ENCODE measurements around the gene UMAD1. TPM values are rescaled to one million over a fixed set of nuclear protein-coding genes. Genes with fewer than 3 reads are reported as not detected.
"Not testable (repeated sequence)": the region's sequence is repeated elsewhere in the genome, so short reads cannot be mapped to it uniquely, and the experiment has no call there.

UMAD1 gene
- total RNA-seq, 1 experiment from 2014 or later: 15.6 TPM

GRCh38 chr7:7793249-7793648 lies 152.7 kb downstream of the UMAD1 start:
- DNase-seq: no peak

GRCh38 chr7:7793921-7794320 lies 153.4 kb downstream of the UMAD1 start:
- Histone ChIP-seq H3K4me3 (no peak overlapping the region), H3K36me3 (no peaks in the 10 kb centered on the region), H3K27me3 (no peaks in the 10 kb centered on the region), H3K9me3 (replicated peaks) (no peaks in the 10 kb centered on the region), H3K27ac (no peak overlapping the region), H3K4me1 (no peaks in the 10 kb centered on the region)
- DNase-seq: no peak

More at GRCh38 chr7:7793249-7793648, 152.7 kb downstream of the UMAD1 start:
- Histone ChIP-seq H3K27ac (no peak overlapping the region), H3K36me3 (no peaks in the 10 kb centered on the region), H3K4me1 (no peaks in the 10 kb centered on the region), H3K4me3 (no peak overlapping the region), H3K27me3 (no peaks in the 10 kb centered on the region), H3K9me3 (replicated peaks) (no peaks in the 10 kb centered on the region)

GRCh38 chr7:7795203-7795602 lies 154.7 kb downstream of the UMAD1 start:
- no peaks in the 10 kb centered on the region for H3K4me1 ChIP-seq
- H3K27ac ChIP-seq: no peak overlapping the region
- no peaks in the 10 kb centered on the region for H3K9me3 ChIP-seq (replicated peaks)
- no peak for DNase-seq
- no peaks in the 10 kb centered on the region for H3K36me3 ChIP-seq
- no peaks in the 10 kb centered on the region for H3K27me3 ChIP-seq
- H3K4me3 ChIP-seq: no peak overlapping the region

GRCh38 chr7:7795630-7796121 lies 155.1 kb downstream of the UMAD1 start:
- Histone ChIP-seq H3K27ac (no peak overlapping the region), H3K9me3 (replicated peaks) (no peaks in the 10 kb centered on the region), H3K4me1 (no peaks in the 10 kb centered on the region), H3K27me3 (no peaks in the 10 kb centered on the region), H3K36me3 (no peaks in the 10 kb centered on the region), H3K4me3 (no peak overlapping the region)
- no peak for DNase-seq

- no peak overlapping the region for H3K27ac ChIP-seq
- no peaks in the 10 kb centered on the region for H3K4me1 ChIP-seq
- no peak for DNase-seq
- no peak overlapping the region for H3K4me3 ChIP-seq
- no peaks in the 10 kb centered on the region for H3K27me3 ChIP-seq
- H3K9me3 ChIP-seq (replicated peaks): no peaks in the 10 kb centered on the region
- H3K36me3 ChIP-seq: no peaks in the 10 kb centered on the region
Measured at GRCh38 chr7:7798510-7798909, 158.0 kb downstream of the UMAD1 start.

GRCh38 chr7:7799138-7799537 lies 158.6 kb downstream of the UMAD1 start:
- Histone ChIP-seq H3K4me1 (no peaks in the 10 kb centered on the region), H3K27me3 (no peaks in the 10 kb centered on the region), H3K36me3 (no peaks in the 10 kb centered on the region), H3K4me3 (no peak overlapping the region), H3K9me3 (replicated peaks) (no peaks in the 10 kb centered on the region), H3K27ac (no peak overlapping the region)
- no peak for DNase-seq

GRCh38 chr7:7802531-7802930 lies 162.0 kb downstream of the UMAD1 start:
- Histone ChIP-seq H3K36me3 (no peaks in the 10 kb centered on the region), H3K9me3 (replicated peaks) (no peaks in the 10 kb centered on the region), H3K4me1 (no peaks in the 10 kb centered on the region), H3K27me3 (no peaks in the 10 kb centered on the region), H3K4me3 (no peak overlapping the region), H3K27ac (no peak overlapping the region)
- no peak for DNase-seq

GRCh38 chr7:7803715-7804178 lies 163.2 kb downstream of the UMAD1 start:
- Histone ChIP-seq H3K36me3 (no peaks in the 10 kb centered on the region), H3K27me3 (no peaks in the 10 kb centered on the region), H3K27ac (no peak overlapping the region), H3K4me3 (no peak overlapping the region), H3K4me1 (no peaks in the 10 kb centered on the region), H3K9me3 (replicated peaks) (no peaks in the 10 kb centered on the region)
- no peak for DNase-seq

- H3K36me3 ChIP-seq; DNase-seq; H3K4me1 ChIP-seq; H3K9me3 ChIP-seq (replicated peaks); H3K27ac ChIP-seq; H3K4me3 ChIP-seq; H3K27me3 ChIP-seq: not testable (repeated sequence)
Measured at GRCh38 chr7:7804822-7805221, 164.3 kb downstream of the UMAD1 start.

GRCh38 chr7:7805511-7806153 lies 165.1 kb downstream of the UMAD1 start:
- no peak overlapping the region for H3K4me3 ChIP-seq
- no peaks in the 10 kb centered on the region for H3K9me3 ChIP-seq (replicated peaks)
- no peak overlapping the region for H3K27ac ChIP-seq
- H3K4me1 ChIP-seq: no peaks in the 10 kb centered on the region
- no peak for DNase-seq
- H3K27me3 ChIP-seq: no peaks in the 10 kb centered on the region
- H3K36me3 ChIP-seq: no peaks in the 10 kb centered on the region

GRCh38 chr7:7808156-7808555 lies 167.6 kb downstream of the UMAD1 start:
- DNase-seq: no peak
- Histone ChIP-seq H3K4me1 (no peaks in the 10 kb centered on the region), H3K36me3 (no peaks in the 10 kb centered on the region), H3K9me3 (replicated peaks) (no peaks in the 10 kb centered on the region), H3K27ac (no peak overlapping the region), H3K27me3 (no peaks in the 10 kb centered on the region), H3K4me3 (no peak overlapping the region)

GRCh38 chr7:7808626-7809025 lies 168.1 kb downstream of the UMAD1 start:
- Histone ChIP-seq H3K27me3 (no peaks in the 10 kb centered on the region), H3K36me3 (no peaks in the 10 kb centered on the region), H3K27ac (no peak overlapping the region), H3K4me1 (no peaks in the 10 kb centered on the region), H3K4me3 (no peak overlapping the region), H3K9me3 (replicated peaks) (no peaks in the 10 kb centered on the region)
- no peak for DNase-seq

GRCh38 chr7:7810380-7810779 lies 169.8 kb downstream of the UMAD1 start:
- Histone ChIP-seq H3K27me3 (no peaks in the 10 kb centered on the region), H3K9me3 (replicated peaks) (no peaks in the 10 kb centered on the region), H3K36me3 (no peaks in the 10 kb centered on the region), H3K27ac (no peak overlapping the region), H3K4me3 (no peak overlapping the region), H3K4me1 (no peaks in the 10 kb centered on the region)
- DNase-seq: no peak

- Histone ChIP-seq H3K27ac (no peak overlapping the region), H3K9me3 (replicated peaks) (no peaks in the 10 kb centered on the region), H3K4me3 (no peak overlapping the region), H3K27me3 (no peaks in the 10 kb centered on the region), H3K36me3 (no peaks in the 10 kb centered on the region), H3K4me1 (no peaks in the 10 kb centered on the region)
- no peak for DNase-seq
Measured at GRCh38 chr7:7810826-7811225, 170.3 kb downstream of the UMAD1 start.

GRCh38 chr7:7812112-7812511 lies 171.6 kb downstream of the UMAD1 start:
- no peaks in the 10 kb centered on the region for H3K36me3 ChIP-seq
- H3K9me3 ChIP-seq (replicated peaks): no peaks in the 10 kb centered on the region
- no peak overlapping the region for H3K27ac ChIP-seq
- no peak overlapping the region for H3K4me3 ChIP-seq
- H3K27me3 ChIP-seq: no peaks in the 10 kb centered on the region
- DNase-seq: no peak
- H3K4me1 ChIP-seq: no peaks in the 10 kb centered on the region

- H3K27me3 ChIP-seq: no peaks in the 10 kb centered on the region
- no peaks in the 10 kb centered on the region for H3K9me3 ChIP-seq (replicated peaks)
- H3K36me3 ChIP-seq: no peaks in the 10 kb centered on the region
- H3K4me1 ChIP-seq: no peaks in the 10 kb centered on the region
- no peak overlapping the region for H3K4me3 ChIP-seq
- no peak overlapping the region for H3K27ac ChIP-seq
- DNase-seq: no peak
Measured at GRCh38 chr7:7815395-7815794, 174.8 kb downstream of the UMAD1 start.
